Fibroblast of peridontal ligament (primary cell): ENCODE data around the gene TBL3.
A peak's percentile ranks its signal among the peaks of the same experiment; 100 is the strongest.

Source experiments
- DNase-seq: peaks from one replicate; pipeline ENCODE4 v3.0.0-alpha.2; 2010; ENCODE audit errors: extremely low read depth

The TBL3 gene

GRCh38 chr16:1982991-1983543, 11.2 kb downstream of the TBL3 start:
- DNase-seq: no peak

DNA sequence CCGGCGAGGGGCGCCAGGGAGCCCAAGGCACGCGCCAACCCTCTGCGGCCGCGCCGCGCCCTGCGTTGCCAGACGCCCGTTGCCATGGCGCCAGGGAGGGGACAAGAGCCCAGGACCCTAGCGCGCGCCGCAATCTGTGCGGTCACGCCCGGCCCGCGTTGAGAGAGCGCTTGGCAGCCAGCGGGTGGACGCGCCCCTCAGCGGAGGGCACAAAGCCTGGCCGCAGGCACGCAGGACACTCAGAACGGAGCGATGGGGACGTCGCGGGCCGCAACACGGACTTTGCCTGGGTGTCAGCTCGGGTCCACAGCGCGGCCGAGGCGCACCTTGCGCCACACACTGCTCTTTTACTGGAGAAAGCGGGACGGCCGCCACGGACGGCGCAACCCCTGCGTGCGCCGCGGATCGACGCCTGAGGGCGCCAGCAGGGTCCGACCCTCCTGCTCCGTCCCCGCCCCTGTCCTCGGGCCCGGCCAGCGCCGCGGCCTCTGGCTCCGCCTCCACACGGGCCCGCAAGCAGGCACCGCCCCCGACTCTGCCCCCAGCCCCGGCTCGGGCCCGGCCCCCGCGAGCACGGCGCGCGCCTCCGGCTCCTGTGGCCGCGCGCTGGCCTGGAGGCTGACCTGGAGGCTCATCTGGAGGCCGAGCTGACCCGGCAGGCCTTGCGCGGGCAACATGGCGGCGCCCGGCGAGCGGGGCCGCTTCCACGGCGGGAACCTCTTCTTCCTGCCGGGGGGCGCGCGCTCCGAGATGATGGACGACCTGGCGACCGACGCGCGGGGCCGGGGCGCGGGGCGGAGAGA, 11.9 kb downstream of the TBL3 start, which contains the start of gene GFER:
Gene GFER, plus strand, starts transcription at position 650 of the 803 bp plus-strand sequence. Its CDS starts 26 bp downstream, at position 676.
- DNase-seq: peak; percentile 88

DNA sequence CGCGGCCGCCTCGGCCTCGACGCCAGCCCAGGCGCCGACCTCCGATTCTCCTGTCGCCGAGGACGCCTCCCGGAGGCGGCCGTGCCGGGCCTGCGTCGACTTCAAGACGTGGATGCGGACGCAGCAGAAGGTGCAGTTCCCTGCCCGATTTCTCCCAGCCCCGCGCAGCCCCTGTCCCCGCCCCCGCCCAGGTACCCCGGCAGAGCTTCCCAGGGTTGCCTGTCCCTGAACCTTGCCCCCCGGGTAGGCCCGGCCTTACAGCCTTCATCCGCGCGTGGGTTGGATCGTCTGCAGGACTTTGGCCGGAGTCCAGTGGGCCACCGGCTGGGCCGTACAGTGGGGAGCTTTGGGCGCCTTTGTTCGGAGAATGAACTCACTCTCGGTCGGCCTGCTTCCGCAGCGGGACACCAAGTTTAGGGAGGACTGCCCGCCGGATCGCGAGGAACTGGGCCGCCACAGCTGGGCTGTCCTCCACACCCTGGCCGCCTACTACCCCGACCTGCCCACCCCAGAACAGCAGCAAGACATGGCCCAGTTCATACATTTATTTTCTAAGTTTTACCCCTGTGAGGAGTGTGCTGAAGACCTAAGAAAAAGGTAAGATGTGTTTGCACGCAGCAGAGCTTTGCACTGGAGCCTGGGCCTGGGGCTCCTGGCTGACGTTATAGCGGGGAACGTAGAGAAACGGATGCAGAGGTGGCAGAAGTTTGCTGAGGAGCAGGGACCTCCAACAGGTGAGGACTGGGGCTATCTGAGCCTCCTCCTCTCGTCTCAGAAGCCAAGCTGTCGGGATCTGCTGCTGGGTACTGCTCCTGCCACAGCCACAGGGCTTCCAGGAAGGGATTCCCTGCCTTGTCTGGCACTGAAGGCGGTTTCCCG, 12.7 kb downstream of the TBL3 start:
- DNase-seq: peak; percentile 14

DNA sequence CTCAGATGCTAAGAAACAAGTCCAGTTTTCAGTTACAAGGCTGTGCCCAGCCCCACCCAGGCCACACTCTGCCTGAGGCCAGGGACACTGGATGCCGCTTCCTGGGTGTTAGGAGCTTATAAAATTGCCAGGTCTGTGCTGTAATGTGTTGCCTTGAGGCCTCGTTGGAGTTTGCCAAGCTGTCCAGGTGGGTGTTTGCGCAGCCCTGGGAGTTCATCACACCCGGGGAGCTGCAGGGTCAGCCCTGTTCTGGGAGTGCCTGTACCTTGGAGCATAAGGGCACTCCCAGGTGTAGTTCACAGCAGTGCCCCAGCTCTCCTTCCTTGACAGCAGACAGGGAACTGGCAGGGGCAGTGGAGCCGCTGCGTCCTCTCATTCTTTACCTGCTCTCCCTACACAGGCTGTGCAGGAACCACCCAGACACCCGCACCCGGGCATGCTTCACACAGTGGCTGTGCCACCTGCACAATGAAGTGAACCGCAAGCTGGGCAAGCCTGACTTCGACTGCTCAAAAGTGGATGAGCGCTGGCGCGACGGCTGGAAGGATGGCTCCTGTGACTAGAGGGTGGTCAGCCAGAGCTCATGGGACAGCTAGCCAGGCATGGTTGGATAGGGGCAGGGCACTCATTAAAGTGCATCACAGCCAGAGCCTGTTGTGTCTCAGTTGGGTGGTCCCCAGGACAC, 13.8 kb downstream of the TBL3 start:
- DNase-seq: no peak

DNA sequence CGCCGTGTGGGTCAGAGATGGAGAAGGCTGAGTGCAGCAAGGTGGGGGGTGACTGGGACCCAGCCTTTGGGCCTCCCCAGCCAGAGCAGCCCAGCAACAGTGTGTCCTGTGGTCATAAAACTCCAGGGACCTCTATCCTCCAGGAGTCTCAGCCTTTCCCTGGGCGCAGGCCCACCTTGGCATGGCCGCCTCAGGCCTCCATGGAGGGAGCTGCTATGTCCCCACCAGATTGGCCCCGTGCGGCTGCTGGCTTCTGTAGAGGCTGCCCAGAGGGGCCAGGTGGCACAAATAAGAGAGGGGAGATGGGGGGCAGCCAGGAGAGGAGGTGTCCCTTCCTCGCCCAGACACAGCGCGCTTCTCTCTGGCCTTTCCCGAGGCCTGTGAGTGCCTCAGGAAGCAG, 15.3 kb downstream of the TBL3 start:
- no peak for DNase-seq

DNA sequence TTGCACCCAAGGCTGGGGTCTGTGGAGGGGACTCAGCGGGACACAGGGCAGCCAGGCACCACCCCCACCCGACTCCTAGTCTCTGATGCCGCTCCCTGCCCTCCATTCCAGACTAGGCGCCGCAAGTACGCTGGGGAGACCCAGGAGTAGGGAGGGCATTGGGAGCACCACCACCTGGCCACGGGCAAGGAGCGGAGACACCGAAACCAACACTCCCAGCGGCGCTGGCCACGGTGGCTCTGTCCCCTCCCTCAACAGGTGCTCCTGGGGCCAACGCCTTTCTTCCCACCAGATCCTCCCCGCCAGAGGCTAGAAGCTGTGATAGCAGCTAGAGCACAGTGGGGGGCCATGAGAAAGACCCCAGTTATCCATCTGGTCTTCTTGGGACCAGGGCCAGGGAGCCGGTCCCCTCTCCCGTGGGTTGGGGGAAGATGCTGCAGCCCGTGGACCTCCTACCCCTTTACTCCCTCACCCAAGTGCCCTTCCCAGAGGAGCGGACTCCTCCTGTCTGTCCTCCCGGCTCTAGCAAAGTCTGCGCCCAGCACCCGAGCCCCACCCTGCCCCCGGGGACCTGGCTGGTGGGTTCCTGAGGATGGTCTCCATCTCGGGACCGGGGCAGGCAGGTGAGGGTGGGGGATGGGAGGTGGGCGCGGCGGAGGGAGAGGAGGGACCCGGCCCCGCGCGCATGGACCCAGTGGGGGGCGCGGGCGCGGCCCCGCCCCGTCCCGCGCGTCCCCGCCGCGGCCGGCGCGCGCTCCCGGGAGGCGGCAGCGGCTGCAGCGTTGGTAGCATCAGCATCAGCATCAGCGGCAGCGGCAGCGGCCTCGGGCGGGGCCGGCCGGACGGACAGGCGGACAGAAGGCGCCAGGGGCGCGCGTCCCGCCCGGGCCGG, 17.6 kb downstream of the TBL3 start, which contains the start of gene SYNGR3:
Gene SYNGR3, plus strand, starts transcription at position 762 of the 892 bp plus-strand sequence. CDS start 133 bp downstream, outside the sequence.
- DNase-seq: no peak

- no peak for DNase-seq
These were observed 18.2 kb downstream of the TBL3 start for GRCh38 chr16:1990101-1990350.

DNA sequence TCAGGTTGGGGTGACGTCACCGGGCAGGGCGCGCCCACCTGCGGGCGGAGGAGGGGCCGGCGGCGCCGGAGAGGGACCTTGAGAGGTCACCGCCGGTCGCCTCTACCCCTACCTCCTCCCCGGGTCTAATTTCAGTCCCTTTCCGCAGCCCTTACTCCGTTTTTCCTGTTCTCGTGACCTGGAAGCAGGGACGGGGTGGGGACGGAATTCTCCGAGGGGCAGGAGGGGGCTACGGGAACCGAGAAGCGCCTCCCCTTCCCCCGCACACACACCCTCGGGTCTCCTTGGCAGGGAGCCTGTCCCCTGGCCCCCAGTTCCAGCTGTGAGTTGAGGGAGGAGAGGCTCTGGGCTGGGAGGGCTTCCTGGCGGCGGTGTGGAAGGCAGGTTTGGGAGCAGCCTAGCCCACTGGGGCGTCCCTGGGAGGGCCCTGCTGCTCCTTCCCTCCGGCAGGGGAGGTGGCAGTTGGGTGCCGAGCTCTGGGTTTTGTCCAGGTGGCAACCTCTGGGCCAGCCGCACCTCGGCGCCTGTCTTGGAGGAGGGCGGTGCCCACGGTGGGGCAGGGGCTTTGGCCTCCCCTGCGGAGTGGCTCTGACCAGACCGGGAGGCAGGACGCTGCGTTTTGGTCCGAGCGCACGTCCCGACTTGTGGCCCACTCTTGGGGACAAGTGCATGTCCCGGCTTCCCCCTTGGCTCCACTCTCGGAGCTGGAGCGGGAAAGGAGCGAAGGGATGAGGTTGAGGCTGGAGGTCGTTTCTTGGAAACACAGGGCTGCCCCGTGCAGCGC, 18.7 kb downstream of the TBL3 start:
- no peak for DNase-seq

DNA sequence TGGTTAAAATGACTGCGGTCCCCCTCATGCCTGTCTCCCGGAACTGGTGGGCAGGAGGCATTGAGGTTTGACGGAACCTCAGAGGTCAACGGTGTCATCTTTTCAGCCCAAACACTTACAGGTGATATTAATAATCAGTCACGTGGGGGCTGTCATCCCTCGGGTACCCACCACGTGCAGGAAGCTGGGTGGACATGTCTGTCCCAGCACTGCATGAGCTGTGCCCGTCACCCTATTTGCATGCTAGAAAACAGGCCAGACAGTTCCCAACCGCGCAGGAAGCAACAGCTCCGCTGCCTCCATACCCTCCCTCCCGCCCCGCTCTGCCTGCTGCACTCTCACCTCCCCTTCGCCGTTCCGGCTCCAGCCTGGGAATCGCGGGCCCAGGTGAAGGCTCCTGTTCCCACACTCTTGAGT, 19.3 kb downstream of the TBL3 start:
- no peak for DNase-seq

DNA sequence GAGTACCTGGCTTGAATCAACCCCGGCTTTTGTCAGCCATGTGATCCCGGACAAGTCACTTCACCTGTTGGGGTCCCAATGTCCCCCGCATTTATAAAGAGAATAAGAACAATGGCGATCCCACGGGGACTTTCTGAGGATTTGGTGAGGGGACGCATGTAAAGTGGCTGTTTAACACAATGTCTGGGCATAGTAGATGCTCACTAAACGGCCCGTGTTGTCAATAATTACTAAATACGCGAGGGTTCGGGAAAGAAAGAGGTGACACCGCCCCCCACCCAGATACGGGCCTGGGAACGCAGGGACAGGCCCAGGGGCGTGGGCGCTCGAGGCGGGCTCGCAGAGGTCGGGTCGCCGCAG, 19.7 kb downstream of the TBL3 start:
- DNase-seq: no peak

GRCh38 chr16:1991948-1992703, 20.3 kb downstream of the TBL3 start:
- DNase-seq: peak; percentile 75

- DNase-seq: no peak
These were observed 21.0 kb downstream of the TBL3 start for GRCh38 chr16:1992704-1993317.

DNA sequence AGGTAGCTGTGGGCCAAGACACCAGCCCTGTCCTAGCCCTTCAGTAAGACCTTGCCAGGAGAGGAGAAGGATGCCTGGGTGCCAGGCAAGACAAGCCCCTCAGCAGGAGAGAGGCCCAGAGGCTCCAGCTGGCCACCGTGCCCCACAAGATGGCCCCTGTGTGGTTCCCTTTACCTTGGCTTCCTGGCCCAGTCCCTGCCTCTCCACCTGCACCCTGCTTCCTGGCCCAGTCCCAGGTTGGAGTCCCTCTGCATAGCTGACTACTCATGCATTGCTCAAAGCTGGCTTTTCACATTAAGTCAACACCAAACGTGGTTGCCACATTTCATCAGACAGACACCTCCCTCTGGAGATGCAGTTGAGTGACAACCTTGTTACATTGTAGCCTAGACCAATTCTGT, 21.9 kb downstream of the TBL3 start:
- no peak for DNase-seq

GRCh38 chr16:1997494-1998359, 25.9 kb downstream of the TBL3 start:
- peak; percentile 80 for DNase-seq

GRCh38 chr16:1998360-1998835, 26.5 kb downstream of the TBL3 start:
- no peak for DNase-seq

DNA sequence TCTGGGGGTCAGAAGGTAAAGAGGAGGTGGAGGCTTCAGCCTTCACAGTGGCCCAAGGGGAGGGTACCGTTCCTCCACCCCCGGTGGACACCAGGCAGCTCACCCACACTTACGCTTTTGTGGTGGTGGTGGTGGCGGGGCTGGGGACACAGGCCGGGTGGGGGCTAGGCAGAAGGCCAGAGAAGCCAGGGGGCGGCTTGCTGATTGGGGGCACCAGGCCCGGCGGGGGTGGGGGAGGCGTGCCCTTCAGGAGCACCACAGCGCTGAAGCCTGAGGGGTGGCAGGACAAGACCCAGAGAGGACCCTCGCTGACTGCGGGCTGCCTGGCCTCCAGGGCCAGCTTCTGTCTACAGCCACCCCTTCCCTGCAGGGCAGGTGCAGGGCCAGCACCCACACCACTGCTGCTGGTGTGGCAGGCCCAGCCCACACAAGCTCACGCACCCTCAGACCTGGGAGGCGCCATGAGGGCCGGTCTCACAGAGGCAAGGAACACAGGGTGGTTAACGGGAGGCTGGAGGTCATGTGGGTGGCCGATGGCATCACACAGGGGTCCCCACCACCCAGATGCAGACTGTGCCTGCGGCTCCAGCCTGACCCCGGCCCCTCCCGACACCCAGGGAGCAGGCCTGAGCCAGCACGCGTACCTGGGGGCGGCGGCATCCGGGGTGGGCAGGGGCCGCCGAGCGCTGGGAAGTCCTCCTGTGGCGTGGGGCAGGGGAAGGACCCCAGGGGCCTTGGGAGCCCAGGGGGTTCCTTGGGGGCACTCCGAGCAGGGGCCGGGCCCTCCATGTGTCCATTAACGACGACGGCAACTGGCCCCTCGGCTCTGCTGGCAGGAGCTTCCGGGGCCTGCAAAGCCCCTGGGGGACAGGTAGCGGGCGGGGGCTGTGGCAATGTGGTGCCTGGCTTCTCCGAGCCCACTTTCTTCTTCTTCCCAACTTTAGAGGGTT, 27.3 kb downstream of the TBL3 start:
- no peak for DNase-seq
